Measurements from ENCODE around the gene ARAP2.

The ARAP2 gene

GRCh38 chr4:36029951-36030350 lies 214.4 kb downstream of the ARAP2 start:
- Histone ChIP-seq H3K4me1 (ENCODE audit: control insufficient read depth, insufficient read depth, low read length) (no peaks in the 10 kb centered on the region), H3K9ac (ENCODE audit: low read length) (no peak overlapping the region), H3K27me3 (ENCODE audit: control insufficient read depth, insufficient read depth, low read length) (no peaks in the 10 kb centered on the region), H3K27ac (ENCODE audit: low read depth, low read length) (no peak overlapping the region), H3K4me3 (ENCODE audit: low read length) (no peak overlapping the region), H3K36me3 (ENCODE audit: control insufficient read depth, insufficient read depth, low read length) (no peaks in the 10 kb centered on the region)

GRCh38 chr4:36027203-36027602 lies 217.1 kb downstream of the ARAP2 start:
- Histone ChIP-seq H3K4me1 (ENCODE audit: control insufficient read depth, insufficient read depth, low read length) (no peaks in the 10 kb centered on the region), H3K27ac (ENCODE audit: low read depth, low read length) (no peak overlapping the region), H3K36me3 (ENCODE audit: control insufficient read depth, insufficient read depth, low read length) (no peaks in the 10 kb centered on the region), H3K9ac (ENCODE audit: low read length) (no peak overlapping the region), H3K4me3 (ENCODE audit: low read length) (no peak overlapping the region), H3K27me3 (ENCODE audit: control insufficient read depth, insufficient read depth, low read length) (no peaks in the 10 kb centered on the region)

- no peak overlapping the region for H3K9ac ChIP-seq (ENCODE audit: low read length)
- no peak overlapping the region for H3K27ac ChIP-seq (ENCODE audit: low read depth, low read length)
- no peaks in the 10 kb centered on the region for H3K27me3 ChIP-seq (ENCODE audit: control insufficient read depth, insufficient read depth, low read length)
- no peaks in the 10 kb centered on the region for H3K36me3 ChIP-seq (ENCODE audit: control insufficient read depth, insufficient read depth, low read length)
- H3K4me1 ChIP-seq (ENCODE audit: control insufficient read depth, insufficient read depth, low read length), result no peaks in the 10 kb centered on the region
- H3K4me3 ChIP-seq (ENCODE audit: low read length), result no peak overlapping the region
These were observed 217.9 kb downstream of the ARAP2 start for GRCh38 chr4:36026348-36026880.

GRCh38 chr4:36024901-36025660 lies 219.2 kb downstream of the ARAP2 start:
- H3K4me3 ChIP-seq (ENCODE audit: low read length), result no peak overlapping the region
- H3K27me3 ChIP-seq (ENCODE audit: control insufficient read depth, insufficient read depth, low read length), result no peaks in the 10 kb centered on the region
- no peaks in the 10 kb centered on the region for H3K4me1 ChIP-seq (ENCODE audit: control insufficient read depth, insufficient read depth, low read length)
- no peak overlapping the region for H3K9ac ChIP-seq (ENCODE audit: low read length)
- no peaks in the 10 kb centered on the region for H3K36me3 ChIP-seq (ENCODE audit: control insufficient read depth, insufficient read depth, low read length)
- no peak overlapping the region for H3K27ac ChIP-seq (ENCODE audit: low read depth, low read length)

GRCh38 chr4:36020351-36020750 lies 224.0 kb downstream of the ARAP2 start:
- no peaks in the 10 kb centered on the region for H3K36me3 ChIP-seq (ENCODE audit: control insufficient read depth, insufficient read depth, low read length)
- H3K27ac ChIP-seq (ENCODE audit: low read depth, low read length), result no peak overlapping the region
- no peaks in the 10 kb centered on the region for H3K4me1 ChIP-seq (ENCODE audit: control insufficient read depth, insufficient read depth, low read length)
- no peaks in the 10 kb centered on the region for H3K27me3 ChIP-seq (ENCODE audit: control insufficient read depth, insufficient read depth, low read length)
- H3K4me3 ChIP-seq (ENCODE audit: low read length), result no peak overlapping the region
- no peak overlapping the region for H3K9ac ChIP-seq (ENCODE audit: low read length)
